Esophagus squamous epithelium (tissue), 4 donors: ENCODE measurements around the gene BCAR1.

ENCODE experiments used
- CTCF ChIP-seq, 6 experiments: fragments of 450-650 bp in 4 of 6; fragments of 200-600 bp in 2 of 6; sonication (generic) in 2 of 6; IDR thresholded peaks; one replicate each; pipeline ENCODE4 v1.5.1; 2016 to 2019; ENCODE audit warnings: antibody characterized with exemption in 6 of 6, mild to moderate bottlenecking in 4 of 6, moderate library complexity in 4 of 6
- POLR2A ChIP-seq, 4 donors: fragments of 450-650 bp; IDR thresholded peaks; one replicate each; pipeline ENCODE4 v1.6.1; 2017; ENCODE audit warnings: antibody characterized with exemption in 4 of 4, mild to moderate bottlenecking in 4 of 4, moderate library complexity in 3 of 4

- TF ChIP-seq POLR2A (IDR thresholded peaks at IDR 0.05), result peak in 1 of 4 donors; percentile 63
- TF ChIP-seq CTCF (IDR thresholded peaks at IDR 0.05), result no peak
Observed at GRCh38 chr16:75265911-75266701, 14.7 kb upstream of the BCAR1 start.
